Glutamatergic neuron (in vitro differentiated cells): ENCODE measurements around the gene RHOXF2. TPM values are rescaled to one million over a fixed set of nuclear protein-coding genes. Genes with fewer than 3 reads are reported as not detected.
A peak's percentile ranks its signal among the peaks of the same experiment; 100 is the strongest.
"Not testable (repeated sequence)": the region's sequence is repeated elsewhere in the genome, so short reads cannot be mapped to it uniquely, and the experiment has no call there.

Source experiments
- DNase-seq: peaks from one replicate; pipeline ENCODE4 v3.0.0; 2022
- H3K27ac Mint-ChIP-seq: one replicate; pipeline ENCODE4 v1.8.0; 2020; ENCODE audit warnings: mild to moderate bottlenecking, mixed read lengths, inconsistent platforms; ENCODE audit not compliant: unreplicated experiment
- H3K27me3 Mint-ChIP-seq: one replicate; pipeline ENCODE4 v1.8.0; 2020; ENCODE audit warnings: mild to moderate bottlenecking, moderate library complexity, mixed read lengths, inconsistent platforms; ENCODE audit not compliant: unreplicated experiment
- H3K36me3 Mint-ChIP-seq: one replicate; pipeline ENCODE4 v1.8.0; 2020; ENCODE audit warnings: mild to moderate bottlenecking, mixed read lengths, inconsistent platforms; ENCODE audit not compliant: unreplicated experiment
- H3K4me1 Mint-ChIP-seq: one replicate; pipeline ENCODE4 v1.8.0; 2020; ENCODE audit warnings: mild to moderate bottlenecking, low read depth, mixed read lengths, inconsistent platforms; ENCODE audit not compliant: unreplicated experiment
- H3K4me3 Mint-ChIP-seq: one replicate; pipeline ENCODE4 v1.8.0; 2020; ENCODE audit warnings: mild to moderate bottlenecking, mixed read lengths, inconsistent platforms; ENCODE audit not compliant: unreplicated experiment
- H3K9me3 Mint-ChIP-seq: one replicate; pipeline ENCODE4 v1.8.0; 2020; ENCODE audit warnings: mild to moderate bottlenecking, moderate library complexity, mixed read lengths, inconsistent platforms; ENCODE audit not compliant: unreplicated experiment
- CTCF ChIP-seq: fragments of 200-600 bp; sonication (generic); IDR thresholded peaks from one replicate; pipeline ENCODE4 v1.5.0; 2021; ENCODE audit not compliant: partially characterized antibody, unreplicated experiment
- total RNA-seq: library from RNA; stranded (reverse); fragmentation: NEBNext Ultra II Directional; extraction: Animal tissue kit (Norgen Biotek cat#: 25700); gene quantifications from one replicate; pipeline ENCODE4 v1.2.1, GENCODE V29; 2021; ENCODE audit not compliant: unreplicated experiment

RHOXF2 gene
- total RNA-seq, 1 donor from 2014 or later = not detected

GRCh38 chrX:120140293-120140981 lies 18.0 kb upstream of the RHOXF2 start:
- Mint-ChIP-seq H3K36me3 (no peaks in the 10 kb centered on the region), H3K4me3 (no peak overlapping the region), H3K4me1 (peaks cover 4% of the 10 kb centered on the region), H3K27ac (no peak overlapping the region), H3K27me3 (no peaks in the 10 kb centered on the region), H3K9me3 (peaks cover 1% of the 10 kb centered on the region)
- no peak for TF ChIP-seq CTCF
- DNase-seq = no peak

- Mint-ChIP-seq H3K36me3 (peaks cover 17% of the 10 kb centered on the region), H3K9me3 (peaks cover 1% of the 10 kb centered on the region), H3K4me3 (peak overlapping the region; percentile 68), H3K27ac (no peak overlapping the region), H3K27me3 (peaks cover 3% of the 10 kb centered on the region), H3K4me1 (peaks cover 4% of the 10 kb centered on the region)
- no peak for TF ChIP-seq CTCF
- peak; percentile 19 for DNase-seq
Measured at GRCh38 chrX:120144178-120144844, 14.1 kb upstream of the RHOXF2 start.

- Mint-ChIP-seq H3K9me3 (peaks cover 1% of the 10 kb centered on the region), H3K4me3 (no peak overlapping the region), H3K4me1 (peaks cover 4% of the 10 kb centered on the region), H3K27me3 (peaks cover 3% of the 10 kb centered on the region), H3K27ac (no peak overlapping the region), H3K36me3 (peaks cover 17% of the 10 kb centered on the region)
- DNase-seq = no peak
- TF ChIP-seq CTCF = no peak
Measured at GRCh38 chrX:120145295-120145925, 13.0 kb upstream of the RHOXF2 start.

GRCh38 chrX:120146323-120146722 lies 12.1 kb upstream of the RHOXF2 start:
- peaks cover 17% of the 10 kb centered on the region for H3K36me3 Mint-ChIP-seq
- H3K27ac Mint-ChIP-seq, H3K4me1 Mint-ChIP-seq, DNase-seq, H3K9me3 Mint-ChIP-seq, H3K27me3 Mint-ChIP-seq, H3K4me3 Mint-ChIP-seq: not testable (repeated sequence)

- no peak for TF ChIP-seq CTCF
- Mint-ChIP-seq H3K4me3 (no peak overlapping the region), H3K9me3 (no peaks in the 10 kb centered on the region), H3K27ac (no peak overlapping the region), H3K27me3 (peaks cover 3% of the 10 kb centered on the region), H3K36me3 (peaks cover 17% of the 10 kb centered on the region), H3K4me1 (no peaks in the 10 kb centered on the region)
- no peak for DNase-seq
Measured at GRCh38 chrX:120147537-120147936, 10.9 kb upstream of the RHOXF2 start.

GRCh38 chrX:120150109-120150744 lies 8.2 kb upstream of the RHOXF2 start:
- not testable (repeated sequence) for H3K27ac Mint-ChIP-seq, DNase-seq, H3K27me3 Mint-ChIP-seq, H3K9me3 Mint-ChIP-seq, H3K4me1 Mint-ChIP-seq, H3K4me3 Mint-ChIP-seq
- peaks cover 17% of the 10 kb centered on the region for H3K36me3 Mint-ChIP-seq

GRCh38 chrX:120159086-120159485 lies 673 bp downstream of the RHOXF2 start:
- not testable (repeated sequence) for H3K4me1 Mint-ChIP-seq, H3K27ac Mint-ChIP-seq, H3K36me3 Mint-ChIP-seq, DNase-seq, H3K27me3 Mint-ChIP-seq, H3K4me3 Mint-ChIP-seq, H3K9me3 Mint-ChIP-seq

GRCh38 chrX:120193254-120193653 lies 34.8 kb downstream of the RHOXF2 start:
- H3K27ac Mint-ChIP-seq, H3K9me3 Mint-ChIP-seq, H3K36me3 Mint-ChIP-seq, H3K4me1 Mint-ChIP-seq, H3K27me3 Mint-ChIP-seq, DNase-seq, H3K4me3 Mint-ChIP-seq: not testable (repeated sequence)
